GM12891 (cell line): ENCODE measurements around the gene SH3D21.

Experiments
- PAX5 ChIP-seq: IDR thresholded peaks from 2 replicates; pipeline ENCODE4 v1.6.1; 2011; ENCODE audit warnings: low read length, moderate library complexity, mild to moderate bottlenecking; ENCODE audit not compliant: insufficient read depth, severe bottlenecking
- POLR2A ChIP-seq: IDR thresholded peaks from 2 replicates; pipeline ENCODE4 v1.6.1; 2011; ENCODE audit warnings: low read depth, low read length, control low read depth
- POLR2AphosphoS5 ChIP-seq: IDR thresholded peaks from 2 replicates; pipeline ENCODE4 v1.6.1; 2011; ENCODE audit warnings: low read depth, low read length, control low read depth
- SPI1 ChIP-seq: IDR thresholded peaks from 2 replicates; pipeline ENCODE4 v1.6.1; 2011; ENCODE audit warnings: low read depth, low read length, control low read depth
- TAF1 ChIP-seq: IDR thresholded peaks from 2 replicates; pipeline ENCODE4 v1.6.1; 2011; ENCODE audit warnings: low read depth, low read length, control low read depth

- no peak for TF ChIP-seq POLR2AphosphoS5
- TF ChIP-seq TAF1, result no peak
- no peak for TF ChIP-seq PAX5
- TF ChIP-seq POLR2A, result no peak
- TF ChIP-seq SPI1, result no peak
These were observed 38.2 kb downstream of the SH3D21 start for GRCh38 chr1:36344395-36344680.
